H9 (cell line): ENCODE data around the gene HMOX2. TPM values are rescaled to one million over a fixed set of nuclear protein-coding genes. Genes with fewer than 3 reads are reported as not detected.

Experiments used
- DNase-seq: peaks from one replicate; pipeline ENCODE4 v3.0.0-alpha.2; 2017
- H2AFZ ChIP-seq: one replicate; pipeline ENCODE4 v1.6.1; 2013; ENCODE audit warnings: mild to moderate bottlenecking, low read length, control low read depth, moderate library complexity
- H2AK5ac ChIP-seq: 2 replicates; pipeline ENCODE4 v1.6.1; 2013; ENCODE audit warnings: low read length, control low read depth, mixed read lengths; ENCODE audit not compliant: insufficient read length
- H2BK120ac ChIP-seq: one replicate; pipeline ENCODE4 v1.6.1; 2013; ENCODE audit warnings: low read depth, mild to moderate bottlenecking, low read length, control low read depth, inconsistent platforms; ENCODE audit not compliant: poor library complexity, severe bottlenecking
- H2BK12ac ChIP-seq: 2 replicates; pipeline ENCODE4 v1.6.1; 2013; ENCODE audit warnings: low read length, control low read depth, mixed read lengths, low read depth; ENCODE audit not compliant: insufficient read length
- H2BK15ac ChIP-seq: 2 replicates; pipeline ENCODE4 v1.6.1; 2013; ENCODE audit warnings: low read depth, low read length, control low read depth
- H2BK20ac ChIP-seq: one replicate; pipeline ENCODE4 v1.6.1; 2013; ENCODE audit warnings: low read depth, mild to moderate bottlenecking, low read length, control low read depth, inconsistent platforms; ENCODE audit not compliant: poor library complexity, severe bottlenecking
- H2BK5ac ChIP-seq: 2 replicates; pipeline ENCODE4 v1.6.1; 2013; ENCODE audit warnings: low read length, control low read depth, mixed read lengths; ENCODE audit not compliant: insufficient read length
- H3K14ac ChIP-seq: 2 replicates; pipeline ENCODE4 v1.6.1; 2013; ENCODE audit warnings: low read length, control low read depth; ENCODE audit not compliant: insufficient read depth
- H3K18ac ChIP-seq: 2 replicates; pipeline ENCODE4 v1.6.1; 2013; ENCODE audit warnings: low read depth, mild to moderate bottlenecking, mixed read lengths, low read length, control low read depth; ENCODE audit not compliant: insufficient read length
- H3K23ac ChIP-seq: 2 replicates; pipeline ENCODE4 v1.6.1; 2013; ENCODE audit warnings: low read length, control low read depth, mixed read lengths, low read depth; ENCODE audit not compliant: insufficient read length
- H3K23me2 ChIP-seq: 2 replicates; pipeline ENCODE4 v1.6.1; 2013; ENCODE audit warnings: low read depth, mild to moderate bottlenecking, mixed read lengths, low read length, control low read depth; ENCODE audit not compliant: insufficient read length, poor library complexity, severe bottlenecking
- H3K27ac ChIP-seq: 2 replicates; pipeline ENCODE4 v1.5.1; 2013; ENCODE audit warnings: low read length, control low read depth, mixed read lengths, low read depth; ENCODE audit not compliant: insufficient read length
- H3K27me3 ChIP-seq: 2 replicates; pipeline ENCODE4 v1.6.1; 2013; ENCODE audit warnings: low read length, control low read depth, inconsistent platforms; ENCODE audit not compliant: insufficient read depth
- H3K4ac ChIP-seq: 2 replicates; pipeline ENCODE4 v1.6.1; 2013; ENCODE audit warnings: low read depth, mild to moderate bottlenecking, control low read depth, inconsistent platforms, low read length, moderate library complexity
- H3K4me1 ChIP-seq: 2 replicates; pipeline ENCODE4 v1.6.1; 2013; ENCODE audit warnings: low read length, control low read depth, inconsistent platforms; ENCODE audit not compliant: insufficient read depth
- H3K4me2 ChIP-seq: 2 replicates; pipeline ENCODE4 v1.6.1; 2013; ENCODE audit warnings: low read length, control low read depth, mixed read lengths; ENCODE audit not compliant: insufficient read length, insufficient read depth
- H3K56ac ChIP-seq: 2 replicates; pipeline ENCODE4 v1.6.1; 2013; ENCODE audit warnings: low read depth, mild to moderate bottlenecking, mixed read lengths, low read length, control low read depth; ENCODE audit not compliant: insufficient read length
- H3K79me1 ChIP-seq: 2 replicates; pipeline ENCODE4 v1.6.1; 2013; ENCODE audit warnings: low read depth, mild to moderate bottlenecking, moderate library complexity, low read length, control low read depth, inconsistent platforms; ENCODE audit not compliant: insufficient read depth, poor library complexity, severe bottlenecking
- H3K79me2 ChIP-seq: 2 replicates; pipeline ENCODE4 v1.6.1; 2013; ENCODE audit warnings: low read length, control low read depth, inconsistent platforms; ENCODE audit not compliant: insufficient read depth
- H3K9ac ChIP-seq: 2 replicates; pipeline ENCODE4 v1.6.1; 2013; ENCODE audit warnings: low read length, control low read depth, mixed read lengths; ENCODE audit not compliant: insufficient read length; ENCODE audit errors: extremely low read depth
- H3K9me3 ChIP-seq: one replicate; pipeline ENCODE4 v1.6.1; 2013; ENCODE audit warnings: low read depth, low read length, inconsistent platforms; ENCODE audit not compliant: control insufficient read depth
- H3T11ph ChIP-seq: one replicate; pipeline ENCODE4 v1.6.1; 2013; ENCODE audit warnings: mild to moderate bottlenecking, low read length, control low read depth, inconsistent platforms
- H4K20me1 ChIP-seq: one replicate; pipeline ENCODE4 v1.6.1; 2013; ENCODE audit not compliant: control insufficient read depth, insufficient read length, insufficient read depth
- H4K5ac ChIP-seq: 2 replicates; pipeline ENCODE4 v1.6.1; 2013; ENCODE audit warnings: low read depth, mild to moderate bottlenecking, mixed read lengths, low read length, control low read depth; ENCODE audit not compliant: insufficient read length
- H4K8ac ChIP-seq: replicated peaks from 2 replicates; pipeline ENCODE4 v1.6.1; 2013; ENCODE audit warnings: low read length, control low read depth, mixed read lengths, low read depth; ENCODE audit not compliant: insufficient read length
- H4K91ac ChIP-seq: 2 replicates; pipeline ENCODE4 v1.6.1; 2013; ENCODE audit warnings: low read depth, mild to moderate bottlenecking, moderate library complexity, mixed read lengths, low read length, control low read depth; ENCODE audit not compliant: insufficient read length
- H3K27ac Mint-ChIP-seq, 3 experiments: 2 replicates in 2 of 3; 3 replicates in 1 of 3; pipeline ENCODE4 v1.8.0; 2020 to 2021; ENCODE audit warnings: mixed read lengths in 3 of 3, mild to moderate bottlenecking in 1 of 3, moderate library complexity in 1 of 3
- H3K27me3 Mint-ChIP-seq: 2 replicates; pipeline ENCODE4 v1.8.0; 2021; ENCODE audit warnings: low read depth, mild to moderate bottlenecking, moderate library complexity, mixed read lengths
- H3K36me3 Mint-ChIP-seq, 3 experiments: 2 replicates in 2 of 3; 3 replicates in 1 of 3; pipeline ENCODE4 v1.8.0; 2020 to 2021; ENCODE audit warnings: low read depth in 3 of 3, mixed read lengths in 3 of 3; ENCODE audit not compliant: insufficient read depth in 1 of 3
- H3K4me1 Mint-ChIP-seq, 2 experiments: 2 replicates each; pipeline ENCODE4 v1.8.0; 2020; ENCODE audit warnings: mixed read lengths in 2 of 2
- H3K4me3 Mint-ChIP-seq, 2 experiments: 2 replicates in 1 of 2; 3 replicates in 1 of 2; pipeline ENCODE4 v1.8.0; 2020 to 2021; ENCODE audit warnings: mild to moderate bottlenecking in 2 of 2, mixed read lengths in 2 of 2, moderate library complexity in 1 of 2
- H3K9me3 Mint-ChIP-seq, 2 experiments: 2 replicates in 1 of 2; 3 replicates in 1 of 2; pipeline ENCODE4 v1.8.0; 2020; ENCODE audit warnings: mild to moderate bottlenecking in 2 of 2, mixed read lengths in 2 of 2, moderate library complexity in 1 of 2
- CTCF ChIP-seq: fragments of 200-600 bp; sonication (generic); conservative IDR thresholded peaks from 3 replicates; pipeline ENCODE4 v1.8.0; 2021; ENCODE audit warnings: antibody characterized with exemption, mild to moderate bottlenecking
- WGBS: extraction: QIAGEN DNeasy Blood & Tissue Kit; methylation state at CpG from one replicate; pipeline ENCODE4 v1.1.7; 2013; ENCODE audit warnings: missing lambda C conversion rate, low lambda C conversion rate, mixed read lengths; ENCODE audit not compliant: insufficient read length; ENCODE audit errors: extremely low coverage; 5-methylcytosine and 5-hydroxymethylcytosine counted together
- total RNA-seq: library from RNA; stranded (reverse); gene quantifications from 2 replicates; pipeline ENCODE4 v1.2.1, GENCODE V29; 2021

HMOX2 gene
- total RNA-seq, 1 experiment from 2014 or later = 44.4 TPM

GRCh38 chr16:4477966-4478365 lies 1.8 kb downstream of the HMOX2 start:
- Histone ChIP-seq H3K14ac (no peak overlapping the region), H2BK120ac (no peak overlapping the region), H3K9ac (no peak overlapping the region), H2BK20ac (no peak overlapping the region), H3K4ac (no peak overlapping the region), H4K5ac (no peak overlapping the region), H4K8ac (no peak overlapping the region), H2AK5ac (no peak overlapping the region), H3K79me1 (peaks cover 3% of the 10 kb centered on the region), H2BK12ac (no peak overlapping the region), H2AFZ (no peak overlapping the region), H3K4me2 (no peak overlapping the region), H3K56ac (no peak overlapping the region), H4K91ac (no peak overlapping the region), H3K23ac (no peak overlapping the region), H3K79me2 (no peaks in the 10 kb centered on the region; the same call in 1 of the 2 replicates), H3K4me1 (no peaks in the 10 kb centered on the region; the same call in 1 of the 2 replicates), H3K23me2 (peaks cover 12% of the 10 kb centered on the region), H2BK15ac (no peak overlapping the region), H3T11ph (no peak overlapping the region), H3K18ac (no peak overlapping the region), H2BK5ac (no peak overlapping the region), H3K9me3 (no peaks in the 10 kb centered on the region), H3K27ac (no peak overlapping the region), H4K20me1 (no peaks in the 10 kb centered on the region), H3K27me3 (no peaks in the 10 kb centered on the region)
- DNase-seq = no peak
- Mint-ChIP-seq H3K36me3 (peaks cover 7 to 17% (median 10%) of the 10 kb centered on the region in 3 experiments), H3K27ac (no peak overlapping the region), H3K4me3 (peak overlapping the region; percentile 77 to 82), H3K4me1 (peaks cover 18 to 25% of the 10 kb centered on the region in 2 experiments), H3K9me3 (peaks cover 10 to 14% of the 10 kb centered on the region in 2 experiments), H3K27me3 (peaks cover 10% of the 10 kb centered on the region)
- no CpG with 5 or more reads among the region's 2 CpGs for WGBS
- TF ChIP-seq CTCF = peak; percentile 50
